NCI-H128 (cell line): Measurements from ENCODE around the gene TRIM29.
"Not testable (repeated sequence)": the region's sequence is repeated elsewhere in the genome, so short reads cannot be mapped to it uniquely, and the experiment has no call there.

Source experiments
- DNase-seq: peaks from one replicate; lab custom pipeline; 2025; ENCODE audit not compliant: unreplicated experiment; lab: John Stamatoyannopoulos, UW

TRIM29 gene

GRCh38 chr11:120137611-120138521, at the start of gene TRIM29:
TSS of gene TRIM29 (minus strand) at chr11:120138113. CDS start at chr11:120138031, 82 bp downstream.
- DNase-seq, result no peak

DNA sequence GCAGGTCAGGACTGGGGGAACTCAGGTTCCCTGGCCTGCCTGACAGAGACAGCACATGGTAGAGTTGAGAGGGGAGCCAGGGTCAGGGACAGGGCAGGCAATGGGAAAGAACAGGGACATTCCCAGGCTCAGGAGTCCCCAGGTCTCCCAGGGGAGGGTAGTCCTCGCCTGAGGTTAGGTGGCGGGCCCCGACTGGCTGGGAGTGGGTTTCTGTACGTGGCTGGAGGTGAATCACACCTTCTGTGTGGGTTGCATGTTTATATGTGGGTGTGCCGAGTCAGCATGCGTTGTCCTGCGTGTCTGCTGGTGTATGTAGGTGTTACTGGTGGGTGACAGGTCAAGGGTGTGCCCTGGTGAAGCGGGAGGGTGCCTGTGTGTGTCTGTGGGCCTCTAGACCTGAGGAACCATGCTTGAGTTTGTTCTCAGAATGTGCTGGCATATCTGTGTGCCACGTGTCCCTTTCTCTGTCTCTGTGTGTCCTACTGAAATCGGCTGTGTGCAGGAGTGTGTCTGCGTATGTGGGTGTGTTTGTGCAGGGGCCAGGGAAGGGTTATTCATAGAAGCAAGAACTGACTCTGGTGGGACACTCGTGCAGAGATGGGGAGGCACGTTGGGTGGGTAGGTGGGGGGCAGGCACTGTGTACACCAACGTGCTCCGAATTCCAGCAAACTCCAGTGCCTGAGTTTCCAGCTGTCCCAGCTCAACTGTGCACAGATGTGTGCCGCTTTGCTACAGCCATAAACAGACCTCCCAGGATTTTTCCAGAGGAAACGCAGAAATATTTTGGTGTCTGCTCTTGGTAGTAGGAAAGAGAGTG, 49.1 kb upstream of the TRIM29 start:
- no peak for DNase-seq

GRCh38 chr11:120186456-120186773, 48.5 kb upstream of the TRIM29 start:
- no peak for DNase-seq

- DNase-seq, result no peak
Observed at GRCh38 chr11:120185706-120186455, 48.0 kb upstream of the TRIM29 start.

GRCh38 chr11:120184946-120185705, 47.2 kb upstream of the TRIM29 start:
- no peak for DNase-seq

DNA sequence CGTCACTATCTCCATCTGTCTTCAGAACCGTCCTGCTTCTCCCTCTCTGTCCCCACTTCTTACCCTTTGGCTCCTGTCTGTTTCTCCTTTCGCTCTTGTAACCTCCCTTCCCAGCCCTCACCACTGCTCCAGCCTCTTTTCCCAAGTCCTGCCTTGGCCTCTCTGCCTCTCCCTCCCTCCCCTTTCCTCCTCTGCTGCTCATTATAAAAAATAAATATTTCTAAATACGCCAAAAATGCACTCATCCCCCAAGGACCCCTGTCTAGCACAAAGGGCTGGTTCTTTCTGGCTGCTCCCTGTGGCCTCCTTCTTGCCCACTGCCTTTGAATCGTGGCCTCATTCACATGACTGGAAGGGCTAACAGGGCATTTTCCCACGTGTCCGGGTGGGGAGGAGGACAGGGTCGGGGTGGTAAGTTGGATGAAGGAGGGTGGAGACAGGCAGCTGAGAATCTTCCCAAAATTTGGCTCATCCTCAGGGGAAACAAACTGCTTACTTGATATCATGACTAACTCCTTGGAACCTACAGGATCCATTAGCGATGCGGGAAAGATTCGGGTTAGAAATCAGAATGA, 46.5 kb upstream of the TRIM29 start:
- no peak for DNase-seq

- no peak for DNase-seq
Observed at GRCh38 chr11:120183701-120184141, 45.8 kb upstream of the TRIM29 start.

DNA sequence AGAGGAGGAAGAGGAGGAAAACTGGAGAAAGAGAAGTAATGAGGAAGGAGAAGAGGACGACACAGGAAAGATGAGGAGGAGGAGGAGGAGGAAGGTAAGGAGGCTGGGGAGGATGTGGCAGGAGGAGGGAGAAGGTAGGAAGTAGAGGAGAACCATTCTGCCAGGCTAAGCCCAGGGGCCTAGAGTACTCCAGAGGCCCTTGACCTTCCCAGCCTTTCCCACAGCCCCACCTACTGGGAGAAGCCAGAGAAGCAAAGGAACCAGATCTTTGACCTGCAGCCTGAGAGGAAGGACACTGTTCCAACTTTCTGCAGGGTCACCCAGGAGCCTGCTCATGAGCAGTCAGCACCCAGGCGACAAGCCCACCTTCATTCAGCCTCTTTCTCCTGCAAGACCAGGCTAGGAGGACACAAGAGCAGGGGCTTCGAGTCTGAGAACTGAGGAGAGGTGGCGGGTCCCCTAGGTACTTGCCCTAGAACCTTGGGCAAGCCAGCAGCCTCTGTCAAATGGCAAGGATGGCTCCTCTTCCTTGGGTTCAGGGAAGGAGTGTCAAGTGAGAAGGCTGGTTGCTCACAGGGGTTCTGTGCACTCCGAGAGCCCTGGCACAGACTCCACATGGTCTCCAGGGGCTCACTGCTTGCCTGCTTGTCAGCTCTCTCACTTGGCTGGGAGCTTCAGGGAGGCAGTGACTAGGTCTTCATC, 45.0 kb upstream of the TRIM29 start:
- no peak for DNase-seq

- DNase-seq, result no peak
Observed at GRCh38 chr11:120182372-120182771, 44.5 kb upstream of the TRIM29 start.

DNA sequence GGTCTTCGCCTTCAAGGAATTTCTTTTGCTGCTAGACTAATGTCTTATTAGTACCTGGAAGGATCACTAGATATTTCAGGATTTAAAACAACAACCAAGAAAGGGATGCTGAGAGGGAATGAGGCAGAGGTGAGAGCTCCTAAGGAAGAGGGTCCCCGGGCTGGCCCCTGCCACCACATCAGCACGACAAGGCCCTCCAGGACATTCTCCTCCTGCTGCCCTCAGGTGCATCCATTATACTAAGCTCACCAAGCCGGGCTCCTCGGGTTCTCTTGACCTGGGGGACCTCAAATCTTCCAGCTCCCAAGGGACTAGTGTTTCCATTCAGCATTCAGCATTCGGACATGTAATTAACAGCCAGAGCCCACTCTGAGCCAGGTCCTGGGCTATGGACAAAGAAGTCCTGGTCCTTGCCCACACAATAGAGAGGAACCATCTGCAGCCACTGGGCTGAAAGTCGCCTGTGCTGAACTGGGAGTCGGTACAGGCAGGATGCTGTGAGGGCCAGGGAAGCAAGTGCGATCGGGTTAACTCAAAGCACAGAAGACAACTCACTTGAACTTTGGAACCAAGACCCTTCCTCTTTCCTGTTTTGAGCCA, 43.6 kb upstream of the TRIM29 start:
- DNase-seq, result no peak

GRCh38 chr11:120180551-120181232, 42.8 kb upstream of the TRIM29 start:
- DNase-seq, result no peak

DNA sequence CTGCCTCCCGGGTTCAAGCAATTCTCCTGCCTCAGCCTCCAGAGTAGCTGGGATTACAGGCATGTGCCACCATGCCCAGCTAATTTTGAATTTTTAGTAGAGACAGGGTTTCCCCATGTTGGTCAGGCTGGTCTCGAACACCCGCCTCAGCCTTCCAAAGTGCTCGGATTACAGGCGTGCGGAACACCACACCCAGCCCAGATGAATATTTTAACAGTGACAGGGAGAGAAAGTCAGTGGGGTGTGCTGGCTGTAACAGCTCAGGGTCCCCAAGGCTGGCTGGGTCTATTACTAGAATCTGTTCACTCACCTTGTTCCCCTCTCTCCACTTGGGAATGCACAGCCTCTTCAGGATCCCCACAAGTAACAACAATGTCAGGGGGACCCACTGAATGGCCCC, 42.1 kb upstream of the TRIM29 start:
- not testable (repeated sequence) for DNase-seq

DNA sequence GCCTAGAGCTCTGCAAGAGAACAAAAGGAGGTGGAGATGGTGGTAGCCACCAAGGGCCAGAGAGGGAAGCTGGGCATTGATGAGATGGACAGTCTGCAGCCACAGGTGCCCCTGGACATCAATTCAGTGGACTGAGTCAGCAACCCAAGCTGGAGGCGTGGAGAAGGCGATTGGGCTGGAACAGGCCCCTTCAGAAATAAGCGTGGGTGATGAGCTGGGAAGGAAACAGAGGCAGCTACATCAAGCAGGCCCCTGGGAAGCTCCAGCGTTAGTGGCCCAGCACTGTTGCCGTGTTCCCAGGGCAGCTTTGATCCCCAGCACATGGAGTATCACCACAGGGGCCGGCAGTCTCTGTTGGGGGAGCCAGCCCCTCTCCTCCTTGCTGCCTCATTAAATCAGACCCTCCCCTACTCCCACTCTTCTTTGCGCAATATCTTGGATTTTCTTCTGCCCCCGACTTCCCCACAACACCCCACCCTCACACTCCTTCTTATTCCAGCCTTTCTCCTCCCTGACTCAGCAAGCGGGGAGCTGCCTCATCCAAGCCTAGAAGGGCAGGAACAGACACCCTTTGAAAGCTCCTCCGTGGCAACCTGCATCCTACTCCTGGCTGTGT, 41.3 kb upstream of the TRIM29 start:
- DNase-seq, result no peak

GRCh38 chr11:120178561-120179056, 40.7 kb upstream of the TRIM29 start:
- DNase-seq, result no peak

DNA sequence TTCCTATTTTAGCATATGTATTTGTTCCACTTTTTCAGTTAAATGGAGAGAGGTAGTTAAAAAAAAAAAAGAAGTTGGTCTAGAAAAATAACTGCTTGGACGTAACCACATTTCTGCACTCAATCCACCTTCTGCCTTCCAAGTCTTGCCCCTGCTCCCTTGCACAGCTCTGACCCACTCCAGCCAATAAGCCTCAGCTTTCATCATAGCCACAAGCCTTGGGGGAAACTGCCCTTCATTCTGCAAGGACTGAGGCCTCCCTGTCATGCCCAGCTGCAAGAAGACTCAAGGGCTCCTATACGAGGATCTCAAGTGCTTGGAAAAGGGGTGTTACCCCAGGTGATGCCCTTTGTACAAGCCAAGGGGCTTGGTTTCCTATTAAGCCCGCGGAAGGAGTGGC, 37.0 kb upstream of the TRIM29 start:
- no peak for DNase-seq

DNA sequence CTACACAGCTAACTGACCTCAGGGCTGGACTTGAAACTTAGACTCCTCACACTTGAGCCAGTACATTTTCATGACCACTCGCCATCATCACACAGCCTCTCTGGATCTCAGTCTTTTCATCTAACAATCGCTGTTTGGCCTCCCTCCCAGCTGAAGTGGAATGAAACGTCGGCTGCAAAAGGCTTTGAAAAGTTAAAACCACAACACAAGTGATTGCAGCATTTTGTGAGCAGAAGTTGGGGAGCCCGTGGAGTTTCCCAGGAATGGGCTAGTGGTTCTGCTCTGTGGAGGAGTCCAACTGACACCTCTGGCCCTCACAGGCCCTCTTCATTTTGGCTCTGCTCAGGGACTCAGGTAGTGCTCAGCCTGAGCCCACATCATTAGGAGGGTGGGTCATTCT, 35.9 kb upstream of the TRIM29 start:
- DNase-seq, result no peak

DNA sequence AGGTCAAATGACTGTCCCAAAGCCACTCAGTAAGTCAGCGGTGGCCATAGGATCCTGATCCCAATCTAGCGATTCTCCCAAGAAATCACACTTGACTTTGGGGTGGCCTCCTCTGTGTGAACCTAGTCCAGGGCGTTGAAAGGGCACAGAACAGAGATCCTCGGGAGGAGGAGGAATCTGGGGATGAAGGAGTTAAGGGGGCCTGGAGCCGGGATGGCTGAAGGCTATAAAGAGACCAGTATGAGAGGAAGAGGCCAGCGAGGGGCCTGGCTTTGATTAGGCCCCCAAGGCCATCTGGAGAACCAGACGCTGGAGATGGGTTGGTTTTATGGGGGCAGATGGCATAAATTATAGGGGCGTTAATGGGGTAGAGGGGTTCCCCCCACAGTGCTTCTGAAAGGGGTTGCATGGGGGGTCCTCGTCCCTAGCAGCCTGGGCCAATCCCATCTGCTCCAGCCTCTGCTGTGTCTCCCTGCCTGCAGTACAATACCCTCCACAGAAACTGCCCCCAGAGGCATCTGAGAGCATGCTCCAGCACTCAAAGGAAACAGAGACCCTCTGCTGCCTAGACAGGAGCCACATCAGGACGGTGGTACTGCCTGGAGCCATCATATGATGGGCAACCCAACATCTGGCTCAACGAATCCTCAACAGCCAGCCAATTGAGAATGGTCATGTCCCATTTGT, 35.2 kb upstream of the TRIM29 start:
- DNase-seq, result no peak
